B cell (primary cell): ENCODE data around the gene NME3. TPM values are rescaled to one million over a fixed set of nuclear protein-coding genes. Genes with fewer than 3 reads are reported as not detected.

ENCODE experiments used
- ATAC-seq: fragments of 200-7000 bp; cut with Tn5 transposase; one replicate; pipeline ENCODE4 v1.10.0; 2021; ENCODE audit warnings: low read depth, mild to moderate bottlenecking, moderate number of reproducible peaks, moderate library complexity
- CTCF ChIA-PET: fragments of 350-600 bp; sonication (Branson Sonifier 250); formaldehyde crosslinking; loops from one replicate; lab custom pipeline; 2021; ENCODE audit warnings: antibody characterized with exemption, inconsistent platforms; lab: Charles Lee
- POLR2A ChIA-PET: fragments of 350-600 bp; sonication (Branson Sonifier 250); formaldehyde crosslinking; loops from one replicate; lab custom pipeline; 2021; ENCODE audit warnings: antibody characterized with exemption; lab: Charles Lee
- DNase-seq: peaks from one replicate; pipeline ENCODE4 v3.0.0; 2013
- H2AFZ ChIP-seq: 2 replicates; pipeline ENCODE4 v1.6.1; 2012; ENCODE audit warnings: mild to moderate bottlenecking, low read depth, low read length; ENCODE audit not compliant: insufficient read depth, poor library complexity, severe bottlenecking
- H3K27ac ChIP-seq, 2 donors: 1 replicate in 1 of 2; 2 replicates in 1 of 2; pipeline ENCODE4 v1.5.1; 2012 to 2013; ENCODE audit warnings: low read length in 2 of 2, mild to moderate bottlenecking in 2 of 2, moderate library complexity in 1 of 2
- H3K27me3 ChIP-seq, 4 experiments: fragments of 200-600 bp in 1 of 4; sonication (generic) in 1 of 4; replicated peaks in 1 of 4; 1 replicate in 2 of 4; 2 replicates in 2 of 4; pipeline versions ENCODE4 v1.6.1 to v1.7.0; 2013 to 2016; ENCODE audit warnings: low read length in 3 of 4, mild to moderate bottlenecking in 2 of 4, mixed read lengths in 1 of 4, moderate library complexity in 1 of 4; ENCODE audit not compliant: insufficient read depth in 4 of 4, control insufficient read depth in 3 of 4; ENCODE audit errors: control extremely low read depth in 1 of 4
- H3K36me3 ChIP-seq, 2 experiments: replicated peaks in 1 of 2; 1 replicate in 1 of 2; 2 replicates in 1 of 2; pipeline versions ENCODE4 v1.6.1 to v1.7.1; 2013; ENCODE audit warnings: low read length in 1 of 2; ENCODE audit not compliant: insufficient read depth in 2 of 2, control insufficient read depth in 1 of 2; ENCODE audit errors: control extremely low read depth in 1 of 2, extremely low read depth in 1 of 2
- H3K4me1 ChIP-seq, 2 donors: fragments of 200-600 bp in 1 of 2; sonication (generic) in 1 of 2; 1 replicate in 1 of 2; 2 replicates in 1 of 2; pipeline versions ENCODE4 v1.5.1 to v1.6.1; 2013 to 2017; ENCODE audit warnings: low read length in 2 of 2; ENCODE audit not compliant: control insufficient read depth in 2 of 2, insufficient read depth in 2 of 2
- H3K4me2 ChIP-seq: replicated peaks from 2 replicates; pipeline ENCODE3; 2012; ENCODE audit warnings: mild to moderate bottlenecking, low read depth, low read length; ENCODE audit not compliant: poor library complexity, severe bottlenecking
- H3K4me3 ChIP-seq, 5 experiments: fragments of 200-600 bp in 1 of 5; sonication (generic) in 1 of 5; 1 replicate in 3 of 5; 2 replicates in 2 of 5; pipeline versions ENCODE4 v1.5.1 to v1.7.0; 2011 to 2016; ENCODE audit warnings: low read length in 4 of 5, mild to moderate bottlenecking in 4 of 5, low read depth in 2 of 5, control low read depth in 1 of 5, moderate library complexity in 1 of 5; ENCODE audit not compliant: insufficient read depth in 1 of 5; ENCODE audit errors: control extremely low read depth in 1 of 5, extremely low read depth in 1 of 5
- H3K79me2 ChIP-seq: fragments of 200-600 bp; sonication (generic); one replicate; pipeline ENCODE4 v1.6.0; 2016; ENCODE audit warnings: low read length; ENCODE audit not compliant: control insufficient read depth, insufficient read depth
- H3K9ac ChIP-seq: fragments of 200-600 bp; sonication (generic); 2 replicates; pipeline ENCODE4 v1.6.1; 2017; ENCODE audit warnings: mild to moderate bottlenecking, low read length, moderate library complexity
- H3K9me3 ChIP-seq, 3 donors: one replicate each; pipeline versions ENCODE4 v1.6.1 to v1.7.1; 2013; ENCODE audit warnings: low read length in 2 of 3; ENCODE audit not compliant: control insufficient read depth in 2 of 3, insufficient read depth in 1 of 3; ENCODE audit errors: control extremely low read depth in 1 of 3
- H4K20me1 ChIP-seq: 2 replicates; pipeline ENCODE4 v1.6.0; 2012; ENCODE audit warnings: mild to moderate bottlenecking, low read length; ENCODE audit not compliant: insufficient read depth, control insufficient read depth, poor library complexity, severe bottlenecking
- H3K27ac Mint-ChIP-seq: one replicate; pipeline ENCODE4 v1.8.0; 2021; ENCODE audit warnings: mixed read lengths
- H3K27me3 Mint-ChIP-seq: one replicate; pipeline ENCODE4 v1.8.0; 2021; ENCODE audit warnings: mixed read lengths
- H3K4me1 Mint-ChIP-seq: one replicate; pipeline ENCODE4 v1.8.0; 2021; ENCODE audit warnings: mixed read lengths
- H3K4me3 Mint-ChIP-seq: one replicate; pipeline ENCODE4 v1.8.0; 2021; ENCODE audit warnings: mixed read lengths
- H3K9me3 Mint-ChIP-seq: one replicate; pipeline ENCODE4 v1.8.0; 2022; ENCODE audit warnings: mixed read lengths; ENCODE audit not compliant: insufficient read depth
- CTCF ChIP-seq: fragments of 200-600 bp; IDR thresholded peaks from one replicate; pipeline ENCODE4 v1.8.0; 2022; ENCODE audit warnings: antibody characterized with exemption, mild to moderate bottlenecking
- EZH2 ChIP-seq: IDR thresholded peaks from 2 replicates; pipeline ENCODE4 v1.6.1; 2012; ENCODE audit warnings: borderline replicate concordance, low read depth, mild to moderate bottlenecking, moderate library complexity, low read length; ENCODE audit not compliant: insufficient read depth, poor library complexity, severe bottlenecking
- WGBS: methylation state at CpG from one replicate; pipeline ENCODE4 v1.1.5; 2013; ENCODE audit warnings: missing lambda C conversion rate; ENCODE audit not compliant: insufficient coverage; 5-methylcytosine and 5-hydroxymethylcytosine counted together
- intact Hi-C: fragments of 100-400 bp; cut with micrococcal nuclease; formaldehyde crosslinking; loops from one replicate; pipeline ENCODE4 v1.10.0; 2022
- polyA plus RNA-seq: library from polyadenylated mRNA; depleted of rRNA; stranded (reverse); fragments of >200 nt; gene quantifications from 2 replicates; pipeline ENCODE4 v1.2.3, GENCODE V29; 2012
- total RNA-seq, 2 donors: library from RNA; stranded (reverse); fragments of 120-200 nt in 1 of 2; gene quantifications; 1 replicate in 1 of 2; 2 replicates in 1 of 2; pipeline versions ENCODE4 v1.2.3 to v1.2.4, GENCODE V29; 2013 to 2022

Gene NME3
- total and polyA plus RNA-seq, 2 donors (not counting 1 experiment from before 2014, with no cell fraction given): 63.2 to 150 TPM

GRCh38 chr16:1781758-1782407 is 10.5 kb upstream of the NME3 start:
- Histone ChIP-seq H3K4me1 (peaks cover 10 to 35% of the 10 kb centered on the region in 2 donors), H4K20me1 (peaks cover 77% of the 10 kb centered on the region), H3K4me3 (peak overlapping the region; percentile 36 to 96 (median 83)), H3K27me3 (no peaks in the 10 kb centered on the region), H3K9me3 (no peaks in the 10 kb centered on the region), H3K79me2 (peaks cover 57% of the 10 kb centered on the region), H3K9ac (peak overlapping the region; percentile 89), H3K4me2 (peak overlapping the region; percentile 94), H2AFZ (peak overlapping the region; percentile 77), H3K36me3 (peaks cover 0 to 25% of the 10 kb centered on the region in 2 experiments), H3K27ac (peak overlapping the region in 1 of 2 donors; percentile 76)
- WGBS: under 1% methylated on average over 69 of the region's 70 CpGs
- H3K9me3 Mint-ChIP-seq: no peaks in the 10 kb centered on the region
- CTCF ChIA-PET: interaction anchor here (0.8 to 2.3 kb wide), 11 partner anchors 8 to 374 kb away, joined by 3 to 16 read pairs (median 4); partner anchors contain the start of genes EME2, FAHD1, HAGH and MAPK8IP3
- intact Hi-C loops: loop anchor here (1.0 to 2.0 kb wide), 4 partner anchors 9 to 439 kb away; partner anchors contain the start of genes HAGH, MRPS34 and UQCC4
- TF ChIP-seq CTCF: peak; percentile 45
- TF ChIP-seq EZH2: no peak
- peak overlapping the region; percentile 88 for H3K4me3 Mint-ChIP-seq
- DNase-seq: peak; percentile 63
- no peaks in the 10 kb centered on the region for H3K27me3 Mint-ChIP-seq
- POLR2A ChIA-PET: interaction anchor here (0.5 to 2.0 kb wide), 5 partner anchors 10 to 362 kb away, joined by 6 to 27 read pairs (median 7); partner anchors contain the start of genes EME2, FAHD1, MRPS34 and NME3
- ATAC-seq: no peak
- H3K27ac Mint-ChIP-seq: peak overlapping the region; percentile 86
- H3K4me1 Mint-ChIP-seq: peaks cover 24% of the 10 kb centered on the region

GRCh38 chr16:1781254-1781653 is 9.9 kb upstream of the NME3 start:
- 84% methylated on average over 20 of the region's 20 CpGs for WGBS
- H3K79me2 ChIP-seq: peaks cover 54% of the 10 kb centered on the region
- peak overlapping the region; percentile 50 for H3K27ac Mint-ChIP-seq
- peak overlapping the region; percentile 89 for H3K9ac ChIP-seq
- H2AFZ ChIP-seq: no peak overlapping the region
- no peaks in the 10 kb centered on the region for H3K9me3 Mint-ChIP-seq
- ATAC-seq: no peak
- H4K20me1 ChIP-seq: peaks cover 77% of the 10 kb centered on the region
- H3K4me3 Mint-ChIP-seq: peak overlapping the region; percentile 88
- H3K4me3 ChIP-seq: peak overlapping the region in 4 of 5 experiments; percentile 75 to 96 (median 84)
- POLR2A ChIA-PET: no interaction called here
- CTCF ChIA-PET: interaction anchor here (1.6 to 2.0 kb wide), 2 partner anchors 9 to 75 kb away, joined by 4 to 16 read pairs; partner anchors contain the start of genes EME2, MAPK8IP3 and MRPS34
- H3K4me1 ChIP-seq: peaks cover 10 to 35% of the 10 kb centered on the region in 2 donors
- H3K27ac ChIP-seq: peak overlapping the region in 1 of 2 donors; percentile 76
- intact Hi-C loops: no loop called here
- H3K4me1 Mint-ChIP-seq: peaks cover 24% of the 10 kb centered on the region
- H3K27me3 ChIP-seq: no peaks in the 10 kb centered on the region
- H3K9me3 ChIP-seq: no peaks in the 10 kb centered on the region
- no peaks in the 10 kb centered on the region for H3K27me3 Mint-ChIP-seq
- peak overlapping the region; percentile 94 for H3K4me2 ChIP-seq
- peaks cover 0 to 25% of the 10 kb centered on the region in 2 experiments for H3K36me3 ChIP-seq
- TF ChIP-seq CTCF (no peak), EZH2 (no peak)
- DNase-seq: no peak
